ENCODE measurements around the gene LRRC23. TPM values are rescaled to one million over a fixed set of nuclear protein-coding genes. Genes with fewer than 3 reads are reported as not detected.

LRRC23 gene
- polyA plus RNA-seq, 1 donor (not counting 4 experiments of a cell fraction or from before 2014, with no cell fraction given), result 7.1 TPM

DNA sequence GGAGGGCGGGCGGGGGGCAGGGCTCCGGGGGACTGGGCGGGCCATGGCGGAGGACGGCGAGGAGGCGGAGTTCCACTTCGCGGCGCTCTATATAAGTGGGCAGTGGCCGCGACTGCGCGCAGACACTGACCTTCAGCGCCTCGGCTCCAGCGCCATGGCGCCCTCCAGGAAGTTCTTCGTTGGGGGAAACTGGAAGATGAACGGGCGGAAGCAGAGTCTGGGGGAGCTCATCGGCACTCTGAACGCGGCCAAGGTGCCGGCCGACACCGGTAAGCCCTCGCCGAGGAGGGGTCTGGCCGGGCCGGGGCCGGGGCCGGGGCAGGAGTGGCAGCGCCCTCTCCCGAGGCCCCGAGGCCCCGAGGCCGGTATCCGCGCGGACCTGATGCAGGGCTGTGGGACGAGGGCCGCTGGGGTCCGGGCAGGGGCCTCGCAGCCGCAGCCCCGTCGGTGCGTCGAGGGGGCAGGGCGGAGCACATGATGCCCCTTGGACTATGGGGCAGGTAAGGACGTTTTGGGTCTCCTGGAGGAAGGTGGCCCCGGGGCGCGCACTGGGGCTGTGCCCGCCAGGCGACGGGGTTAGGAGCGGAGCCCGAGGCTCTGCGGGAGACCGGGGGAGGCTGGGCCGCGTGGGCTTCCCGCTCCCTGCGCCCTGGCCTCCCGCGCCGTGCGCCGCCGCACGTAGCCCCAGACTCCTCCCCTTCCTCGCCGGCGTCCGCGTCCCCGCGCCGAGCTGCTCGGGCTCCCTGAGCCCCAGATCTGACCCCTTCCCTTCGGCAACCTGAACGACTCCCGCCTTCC, 37.0 kb upstream of the LRRC23 start, which contains the start of gene TPI1:
TSS of gene TPI1 (plus strand) at position 119 of the 798 bp plus-strand sequence. CDS start at position 155, 36 bp downstream.
- Histone ChIP-seq H3K79me2 (ENCODE audit: control insufficient read depth, insufficient read depth, low read length) (peaks cover 40% of the 10 kb centered on the region), H3K4me3 (ENCODE audit: control insufficient read depth in 2 of 3, extremely low read depth in 1 of 3, insufficient read depth in 2 of 3, low read depth in 1 of 3, low read length in 3 of 3) (peak within 1 kb of the TSS; percentile 87 to 93 (median 88)), H3K4me1 (ENCODE audit: control insufficient read depth, extremely low read depth, insufficient read depth, low read length) (peaks cover 41% of the 10 kb centered on the region), H3K9me3 (ENCODE audit: control insufficient read depth, low read depth, low read length) (no peaks in the 10 kb centered on the region), H3K27ac (ENCODE audit: control insufficient read depth, insufficient read depth, low read length) (peak within 1 kb of the TSS; percentile 62), H2AFZ (ENCODE audit: control insufficient read depth, low read length) (peak within 1 kb of the TSS; percentile 64), H3K36me3 (ENCODE audit: control insufficient read depth in 2 of 2, extremely low read depth in 1 of 2, insufficient read depth in 2 of 2, low read length in 2 of 2) (peaks cover 29 to 32% of the 10 kb centered on the region in 2 experiments), H3K9ac (ENCODE audit: control insufficient read depth, extremely low read depth, insufficient read depth, low read length) (peak within 1 kb of the TSS; percentile 82), H3K27me3 (ENCODE audit: control insufficient read depth, extremely low read depth, insufficient read depth, low read length) (no peaks in the 10 kb centered on the region), H4K20me1 (ENCODE audit: control insufficient read depth, extremely low read depth, insufficient read depth, low read length) (peaks cover 25% of the 10 kb centered on the region), H3K4me2 (ENCODE audit: control insufficient read depth, extremely low read depth, insufficient read depth, low read depth, low read length) (peak within 1 kb of the TSS; percentile 97), H3K9me1 (ENCODE audit: control insufficient read depth, extremely low read depth, insufficient read depth, low read length) (no peaks in the 10 kb centered on the region)
- FAIRE-seq, result no peak
- dilution Hi-C loops (cut with MboI; ENCODE audit: extremely low pct_ligation_motif_present, low sequenced_read_pairs), result no loop called here
- TF ChIP-seq EZH2 (IDR thresholded peaks at IDR 0.05; ENCODE audit: low read length), result no peak
- TF ChIP-seq, protein P1, sequence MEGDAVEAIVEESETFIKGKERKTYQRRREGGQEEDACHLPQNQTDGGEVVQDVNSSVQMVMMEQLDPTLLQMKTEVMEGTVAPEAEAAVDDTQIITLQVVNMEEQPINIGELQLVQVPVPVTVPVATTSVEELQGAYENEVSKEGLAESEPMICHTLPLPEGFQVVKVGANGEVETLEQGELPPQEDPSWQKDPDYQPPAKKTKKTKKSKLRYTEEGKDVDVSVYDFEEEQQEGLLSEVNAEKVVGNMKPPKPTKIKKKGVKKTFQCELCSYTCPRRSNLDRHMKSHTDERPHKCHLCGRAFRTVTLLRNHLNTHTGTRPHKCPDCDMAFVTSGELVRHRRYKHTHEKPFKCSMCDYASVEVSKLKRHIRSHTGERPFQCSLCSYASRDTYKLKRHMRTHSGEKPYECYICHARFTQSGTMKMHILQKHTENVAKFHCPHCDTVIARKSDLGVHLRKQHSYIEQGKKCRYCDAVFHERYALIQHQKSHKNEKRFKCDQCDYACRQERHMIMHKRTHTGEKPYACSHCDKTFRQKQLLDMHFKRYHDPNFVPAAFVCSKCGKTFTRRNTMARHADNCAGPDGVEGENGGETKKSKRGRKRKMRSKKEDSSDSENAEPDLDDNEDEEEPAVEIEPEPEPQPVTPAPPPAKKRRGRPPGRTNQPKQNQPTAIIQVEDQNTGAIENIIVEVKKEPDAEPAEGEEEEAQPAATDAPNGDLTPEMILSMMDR (optimal IDR thresholded peaks at IDR 0.05 in 1 of 3, IDR thresholded peaks at IDR 0.05 in 1 of 3, conservative IDR thresholded peaks at IDR 0.05 in 1 of 3; ENCODE audit: extremely low read depth in 1 of 3, insufficient read depth in 2 of 3, low read length in 3 of 3), result no peak
- no peak for DNase-seq (ENCODE audit: low read depth, low spot score)

DNA sequence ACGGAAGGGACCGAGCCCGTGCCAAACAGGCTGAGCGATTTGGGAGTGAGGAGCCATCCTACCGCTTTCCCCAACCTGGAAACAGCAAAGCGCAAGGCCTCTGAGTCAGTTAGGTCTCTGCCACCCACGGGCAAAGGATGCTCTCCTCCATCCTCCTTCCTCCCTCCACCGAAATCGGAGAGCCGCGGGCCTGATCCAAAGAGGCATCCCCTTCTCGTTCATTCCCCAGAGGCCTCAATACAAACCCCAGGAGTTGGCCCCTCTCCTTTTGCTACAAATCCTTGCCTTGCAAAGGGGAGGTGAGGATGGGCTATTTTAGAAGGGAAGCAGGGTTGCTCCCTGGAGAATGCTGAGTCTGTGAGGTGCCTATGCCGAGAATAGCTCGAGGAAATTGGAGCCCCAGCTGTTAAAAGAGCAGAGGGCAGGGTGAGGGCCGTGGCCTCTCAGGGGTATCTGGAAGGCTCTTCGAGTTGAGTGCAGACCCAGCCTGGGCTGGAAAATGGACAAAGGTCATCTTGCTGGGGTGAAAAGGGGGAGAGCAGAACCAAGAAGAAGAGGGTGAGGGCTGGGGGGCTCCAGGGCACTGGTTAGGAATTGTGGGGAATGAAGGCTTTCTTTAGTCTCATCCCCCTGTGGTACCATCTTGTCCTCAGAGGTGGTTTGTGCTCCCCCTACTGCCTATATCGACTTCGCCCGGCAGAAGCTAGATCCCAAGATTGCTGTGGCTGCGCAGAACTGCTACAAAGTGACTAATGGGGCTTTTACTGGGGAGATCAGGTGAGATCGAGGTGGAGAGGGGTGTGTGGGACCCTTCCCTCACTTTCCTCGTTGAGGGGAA, 36.2 kb upstream of the LRRC23 start:
- no peaks in the 10 kb centered on the region for H3K27me3 ChIP-seq (ENCODE audit: control insufficient read depth, extremely low read depth, insufficient read depth, low read length)
- H3K27ac ChIP-seq (ENCODE audit: control insufficient read depth, insufficient read depth, low read length), result peak overlapping the region; percentile 62
- no peaks in the 10 kb centered on the region for H3K9me1 ChIP-seq (ENCODE audit: control insufficient read depth, extremely low read depth, insufficient read depth, low read length)
- DNase-seq (ENCODE audit: low read depth, low spot score), result no peak
- peaks cover 25% of the 10 kb centered on the region for H4K20me1 ChIP-seq (ENCODE audit: control insufficient read depth, extremely low read depth, insufficient read depth, low read length)
- H3K79me2 ChIP-seq (ENCODE audit: control insufficient read depth, insufficient read depth, low read length), result peaks cover 44% of the 10 kb centered on the region
- dilution Hi-C loops (cut with MboI; ENCODE audit: extremely low pct_ligation_motif_present, low sequenced_read_pairs), result no loop called here
- H3K4me1 ChIP-seq (ENCODE audit: control insufficient read depth, extremely low read depth, insufficient read depth, low read length), result peaks cover 41% of the 10 kb centered on the region
- no peaks in the 10 kb centered on the region for H3K9me3 ChIP-seq (ENCODE audit: control insufficient read depth, low read depth, low read length)
- peaks cover 23 to 27% of the 10 kb centered on the region in 2 experiments for H3K36me3 ChIP-seq (ENCODE audit: control insufficient read depth in 2 of 2, extremely low read depth in 1 of 2, insufficient read depth in 2 of 2, low read length in 2 of 2)
- no peak for FAIRE-seq
- no peak overlapping the region for H2AFZ ChIP-seq (ENCODE audit: control insufficient read depth, low read length)
- no peak for TF ChIP-seq EZH2 (IDR thresholded peaks at IDR 0.05; ENCODE audit: low read length)
- TF ChIP-seq, protein P1 (optimal IDR thresholded peaks at IDR 0.05 in 1 of 3, IDR thresholded peaks at IDR 0.05 in 1 of 3, conservative IDR thresholded peaks at IDR 0.05 in 1 of 3; ENCODE audit: extremely low read depth in 1 of 3, insufficient read depth in 2 of 3, low read length in 3 of 3), result peak in 2 of 3 experiments; percentile 24 to 31
- peak overlapping the region; percentile 82 for H3K9ac ChIP-seq (ENCODE audit: control insufficient read depth, extremely low read depth, insufficient read depth, low read length)
- peak overlapping the region; percentile 87 to 93 (median 88) for H3K4me3 ChIP-seq (ENCODE audit: control insufficient read depth in 2 of 3, extremely low read depth in 1 of 3, insufficient read depth in 2 of 3, low read depth in 1 of 3, low read length in 3 of 3)
- peak overlapping the region; percentile 97 for H3K4me2 ChIP-seq (ENCODE audit: control insufficient read depth, extremely low read depth, insufficient read depth, low read depth, low read length)
